Gastroesophageal sphincter (tissue), 4 donors: ENCODE results near the gene RAB44. TPM values are rescaled to one million over a fixed set of nuclear protein-coding genes. Genes with fewer than 3 reads are reported as not detected.

Experiments used
- ATAC-seq: fragments of 150-250 bp; one replicate; pipeline ENCODE4 v1.9.1; 2016; ENCODE audit warnings: mild to moderate bottlenecking, moderate library complexity
- H3K27ac ChIP-seq, 4 donors: fragments of 200-600 bp; sonication (generic) in 3 of 4; 1 replicate in 3 of 4; 2 replicates in 1 of 4; pipeline ENCODE4 v1.5.1; 2016 to 2019
- H3K27me3 ChIP-seq: fragments of 200-600 bp; sonication (generic); one replicate; pipeline ENCODE4 v1.5.1; 2019
- H3K36me3 ChIP-seq, 2 donors: fragments of 200-600 bp; sonication (generic); one replicate each; pipeline ENCODE4 v1.5.1; 2019; ENCODE audit warnings: control low read depth in 1 of 2
- H3K4me1 ChIP-seq, 3 donors: fragments of 200-600 bp; sonication (generic); 1 replicate in 2 of 3; 2 replicates in 1 of 3; pipeline ENCODE4 v1.5.1; 2016 to 2019; ENCODE audit warnings: control low read depth in 2 of 3
- H3K4me3 ChIP-seq, 2 donors: fragments of 200-600 bp; sonication (generic); one replicate each; pipeline ENCODE4 v1.5.1; 2019; ENCODE audit warnings: mild to moderate bottlenecking in 1 of 2, moderate library complexity in 1 of 2
- H3K9me3 ChIP-seq, 3 donors: fragments of 200-600 bp; sonication (generic); one replicate each; pipeline ENCODE4 v1.5.1; 2017 to 2019; ENCODE audit warnings: control low read depth in 2 of 3
- EP300 ChIP-seq: sonication (generic); formaldehyde crosslinking; IDR thresholded peaks from one replicate; pipeline ENCODE4 v1.6.1; 2017; ENCODE audit warnings: antibody characterized with exemption, mild to moderate bottlenecking
- POLR2A ChIP-seq, 2 donors: fragments of 450-650 bp; IDR thresholded peaks; one replicate each; pipeline ENCODE4 v1.6.1; 2017; ENCODE audit warnings: antibody characterized with exemption in 2 of 2, mild to moderate bottlenecking in 2 of 2, moderate library complexity in 1 of 2
- POLR2AphosphoS5 ChIP-seq: sonication (generic); formaldehyde crosslinking; IDR thresholded peaks from one replicate; pipeline ENCODE4 v1.6.1; 2017; ENCODE audit warnings: antibody characterized with exemption
- WGBS, 2 donors: methylation state at CpG; one replicate each; pipeline ENCODE4 v1.1.5; 2018; ENCODE audit warnings: low coverage in 1 of 2; 5-methylcytosine and 5-hydroxymethylcytosine counted together
- total RNA-seq, 4 donors: library from RNA; depleted of rRNA; stranded (reverse); fragments of >200 nt; gene quantifications; one replicate each; pipeline ENCODE4 v1.1.0, GENCODE V29; 2016
- TF ChIP-seq, protein P1 (sequence below), 4 experiments: fragments of 200-600 bp in 2 of 4; fragments of 450-650 bp in 2 of 4; sonication (generic) in 1 of 4; IDR thresholded peaks; one replicate each; pipeline ENCODE4 v1.5.1; 2017 to 2019; ENCODE audit warnings: antibody characterized with exemption in 4 of 4, mild to moderate bottlenecking in 2 of 4, moderate library complexity in 2 of 4

RAB44 gene
- total RNA-seq, 4 donors from 2014 or later: 0.67 to 1.6 (median 0.89) TPM; not detected in 1

DNA sequence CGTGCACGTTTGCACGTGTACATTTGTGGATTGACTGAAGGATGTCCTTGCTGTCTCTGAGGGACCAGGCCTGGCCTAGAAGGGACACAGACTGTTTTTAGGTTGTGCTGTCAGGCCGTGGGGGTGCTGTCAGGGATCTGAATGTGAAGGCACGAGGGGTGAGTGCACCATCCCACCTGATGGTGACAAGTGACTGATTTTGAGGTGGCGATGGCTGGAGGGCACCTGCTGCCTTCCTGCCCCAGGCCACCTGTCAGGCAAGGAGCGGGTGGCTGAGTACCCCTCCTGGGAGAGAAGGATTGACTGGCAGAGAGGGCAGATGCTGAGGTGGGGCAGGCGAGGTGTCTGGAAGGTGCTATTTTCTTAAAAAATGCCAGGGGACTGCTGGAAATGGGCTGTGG lies 1.2 kb downstream of the RAB44 start:
- no peaks in the 10 kb centered on the region for H3K27me3 ChIP-seq
- no peak for ATAC-seq
- 80 to 90% methylated on average over 5 of the region's 8 CpGs for WGBS, 2 donors
- H3K4me3 ChIP-seq: no peak overlapping the region
- H3K27ac ChIP-seq: no peak overlapping the region
- H3K4me1 ChIP-seq: no peaks in the 10 kb centered on the region
- TF ChIP-seq POLR2A (IDR thresholded peaks at IDR 0.05): no peak
- TF ChIP-seq, protein P1, sequence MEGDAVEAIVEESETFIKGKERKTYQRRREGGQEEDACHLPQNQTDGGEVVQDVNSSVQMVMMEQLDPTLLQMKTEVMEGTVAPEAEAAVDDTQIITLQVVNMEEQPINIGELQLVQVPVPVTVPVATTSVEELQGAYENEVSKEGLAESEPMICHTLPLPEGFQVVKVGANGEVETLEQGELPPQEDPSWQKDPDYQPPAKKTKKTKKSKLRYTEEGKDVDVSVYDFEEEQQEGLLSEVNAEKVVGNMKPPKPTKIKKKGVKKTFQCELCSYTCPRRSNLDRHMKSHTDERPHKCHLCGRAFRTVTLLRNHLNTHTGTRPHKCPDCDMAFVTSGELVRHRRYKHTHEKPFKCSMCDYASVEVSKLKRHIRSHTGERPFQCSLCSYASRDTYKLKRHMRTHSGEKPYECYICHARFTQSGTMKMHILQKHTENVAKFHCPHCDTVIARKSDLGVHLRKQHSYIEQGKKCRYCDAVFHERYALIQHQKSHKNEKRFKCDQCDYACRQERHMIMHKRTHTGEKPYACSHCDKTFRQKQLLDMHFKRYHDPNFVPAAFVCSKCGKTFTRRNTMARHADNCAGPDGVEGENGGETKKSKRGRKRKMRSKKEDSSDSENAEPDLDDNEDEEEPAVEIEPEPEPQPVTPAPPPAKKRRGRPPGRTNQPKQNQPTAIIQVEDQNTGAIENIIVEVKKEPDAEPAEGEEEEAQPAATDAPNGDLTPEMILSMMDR (IDR thresholded peaks at IDR 0.05): no peak
- no peak for TF ChIP-seq POLR2AphosphoS5
- TF ChIP-seq EP300: no peak
- H3K9me3 ChIP-seq: no peaks in the 10 kb centered on the region
- H3K36me3 ChIP-seq: no peaks in the 10 kb centered on the region

DNA sequence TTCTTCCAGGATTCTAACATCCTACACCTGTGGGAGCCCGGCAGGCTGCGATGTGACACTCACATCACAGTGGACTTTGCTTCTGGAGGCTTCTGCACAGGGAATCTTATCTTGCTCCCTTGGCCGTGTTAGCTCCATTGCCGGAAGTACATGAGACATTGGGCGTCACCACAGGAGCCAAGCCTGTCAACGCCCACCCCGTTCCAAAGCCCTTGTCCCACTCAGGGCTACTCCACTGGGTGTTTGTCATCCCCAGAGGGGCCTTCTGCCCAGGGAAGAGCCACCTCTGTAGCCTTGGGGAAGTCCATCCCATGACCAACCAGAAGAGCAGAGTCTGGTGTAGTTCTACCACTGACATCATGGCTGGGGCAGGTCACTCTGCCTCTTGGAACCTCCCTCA lies 1.7 kb downstream of the RAB44 start:
- 60 to 80% methylated on average over 2 to 3 of the region's 7 CpGs for WGBS, 2 donors
- Histone ChIP-seq H3K27me3 (no peaks in the 10 kb centered on the region), H3K9me3 (no peaks in the 10 kb centered on the region), H3K4me1 (no peaks in the 10 kb centered on the region), H3K4me3 (no peak overlapping the region), H3K36me3 (no peaks in the 10 kb centered on the region), H3K27ac (no peak overlapping the region)
- ATAC-seq: no peak
- TF ChIP-seq, protein P1 (IDR thresholded peaks at IDR 0.05): no peak
- TF ChIP-seq POLR2A (IDR thresholded peaks at IDR 0.05) (no peak), EP300 (no peak), POLR2AphosphoS5 (no peak)

DNA sequence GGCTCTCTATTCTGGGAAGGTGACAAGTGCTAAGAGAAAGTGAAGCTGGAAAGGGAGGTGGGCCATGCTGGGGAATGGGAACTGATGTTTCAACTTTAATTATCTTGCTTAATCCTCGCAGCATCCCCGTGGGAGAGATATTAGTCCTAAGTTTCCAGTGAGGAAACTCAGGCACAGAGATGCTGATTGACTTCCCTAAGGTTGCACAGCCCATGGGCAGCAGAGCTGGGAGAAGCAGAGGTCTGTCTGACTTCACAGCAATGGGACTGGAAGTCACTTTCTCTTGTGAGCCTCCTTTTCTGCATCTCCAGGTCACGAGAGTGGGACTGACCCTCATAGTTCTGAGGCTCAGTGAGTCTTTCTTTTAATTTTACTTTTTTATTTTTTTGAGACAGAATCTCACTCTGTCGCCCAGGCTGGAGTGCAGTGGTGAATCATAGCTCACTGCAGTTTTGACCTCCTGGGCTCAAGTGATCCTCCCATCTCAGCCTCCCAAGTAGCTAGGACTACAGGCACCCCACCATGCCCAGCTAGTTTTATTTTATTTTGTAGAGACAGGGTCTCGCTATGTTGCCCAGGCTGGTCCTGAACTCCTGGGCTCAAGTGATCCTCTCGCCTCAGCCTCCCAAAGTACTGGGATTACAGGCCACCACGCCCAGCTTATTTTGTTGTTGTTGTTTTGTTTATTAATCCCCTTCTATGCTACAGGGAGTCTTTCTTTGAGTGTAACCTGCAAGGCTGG lies 2.6 kb downstream of the RAB44 start:
- no peak for ATAC-seq
- no peak overlapping the region for H3K4me3 ChIP-seq
- H3K4me1 ChIP-seq: no peaks in the 10 kb centered on the region
- H3K9me3 ChIP-seq: no peaks in the 10 kb centered on the region
- no peaks in the 10 kb centered on the region for H3K27me3 ChIP-seq
- H3K36me3 ChIP-seq: no peaks in the 10 kb centered on the region
- WGBS, 2 donors: 78 to 79% methylated on average over 7 of the region's 7 CpGs
- TF ChIP-seq EP300 (no peak), POLR2A (IDR thresholded peaks at IDR 0.05) (no peak), POLR2AphosphoS5 (no peak)
- TF ChIP-seq, protein P1 (IDR thresholded peaks at IDR 0.05): no peak
- no peak overlapping the region for H3K27ac ChIP-seq

- TF ChIP-seq, protein P1 (IDR thresholded peaks at IDR 0.05): no peak
- TF ChIP-seq EP300: no peak
- no peak overlapping the region for H3K4me3 ChIP-seq
- no peaks in the 10 kb centered on the region for H3K4me1 ChIP-seq
- WGBS, 2 donors: 88 to 100% methylated on average over 3 of the region's 3 CpGs
- H3K27me3 ChIP-seq: no peaks in the 10 kb centered on the region
- no peak overlapping the region for H3K27ac ChIP-seq
- H3K36me3 ChIP-seq: no peaks in the 10 kb centered on the region
- H3K9me3 ChIP-seq: no peaks in the 10 kb centered on the region
- ATAC-seq: no peak
Measured at GRCh38 chr6:36700831-36701230, 3.2 kb downstream of the RAB44 start.

DNA sequence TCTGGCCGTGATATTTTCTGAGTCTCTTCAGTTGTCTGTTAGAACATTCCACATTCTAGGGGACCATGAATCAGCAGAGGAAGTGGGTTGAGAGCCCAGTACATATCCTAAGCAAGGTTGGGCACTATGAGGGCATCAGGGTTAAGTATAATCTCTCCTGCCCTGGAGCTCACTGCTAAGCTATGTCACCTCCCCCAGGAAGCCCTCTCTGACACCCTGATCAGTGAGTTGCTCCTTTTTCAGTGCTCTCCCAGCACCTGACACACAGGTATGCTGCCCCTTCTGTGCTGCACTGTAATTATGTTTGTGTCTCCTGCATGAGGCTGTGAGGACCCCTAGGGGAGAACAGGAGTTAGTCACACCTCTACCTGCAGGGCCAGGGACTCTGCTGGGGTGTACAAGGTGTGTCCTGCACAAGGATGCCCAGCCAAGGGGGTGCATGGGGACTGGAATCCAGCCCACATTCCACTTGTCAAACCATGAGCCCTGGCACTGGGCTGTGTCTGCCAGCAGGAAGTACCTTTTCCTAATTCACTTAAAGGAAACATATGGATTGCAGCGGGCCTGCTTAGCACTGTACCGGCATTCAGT lies 3.9 kb downstream of the RAB44 start:
- no peaks in the 10 kb centered on the region for H3K27me3 ChIP-seq
- TF ChIP-seq, protein P1 (IDR thresholded peaks at IDR 0.05): no peak
- TF ChIP-seq POLR2A (IDR thresholded peaks at IDR 0.05) (no peak), POLR2AphosphoS5 (no peak), EP300 (no peak)

More for the DNA sequence above, 3.9 kb downstream of the RAB44 start:
- no peak for ATAC-seq
- Histone ChIP-seq H3K4me3 (no peak overlapping the region), H3K4me1 (no peaks in the 10 kb centered on the region), H3K9me3 (no peaks in the 10 kb centered on the region), H3K36me3 (no peaks in the 10 kb centered on the region), H3K27ac (no peak overlapping the region)
- WGBS, 2 donors: 83% methylated on average over 1 of the region's 3 CpGs; no CpG with 5 or more reads in 1 of the 2 donors
